ENCODE results near the gene IDH3G. TPM values are rescaled to one million over a fixed set of nuclear protein-coding genes. Genes with fewer than 3 reads are reported as not detected.

The IDH3G gene
- total and polyA plus RNA-seq, 4 donors: 23.3 to 40.9 (median 31.1) TPM

DNA sequence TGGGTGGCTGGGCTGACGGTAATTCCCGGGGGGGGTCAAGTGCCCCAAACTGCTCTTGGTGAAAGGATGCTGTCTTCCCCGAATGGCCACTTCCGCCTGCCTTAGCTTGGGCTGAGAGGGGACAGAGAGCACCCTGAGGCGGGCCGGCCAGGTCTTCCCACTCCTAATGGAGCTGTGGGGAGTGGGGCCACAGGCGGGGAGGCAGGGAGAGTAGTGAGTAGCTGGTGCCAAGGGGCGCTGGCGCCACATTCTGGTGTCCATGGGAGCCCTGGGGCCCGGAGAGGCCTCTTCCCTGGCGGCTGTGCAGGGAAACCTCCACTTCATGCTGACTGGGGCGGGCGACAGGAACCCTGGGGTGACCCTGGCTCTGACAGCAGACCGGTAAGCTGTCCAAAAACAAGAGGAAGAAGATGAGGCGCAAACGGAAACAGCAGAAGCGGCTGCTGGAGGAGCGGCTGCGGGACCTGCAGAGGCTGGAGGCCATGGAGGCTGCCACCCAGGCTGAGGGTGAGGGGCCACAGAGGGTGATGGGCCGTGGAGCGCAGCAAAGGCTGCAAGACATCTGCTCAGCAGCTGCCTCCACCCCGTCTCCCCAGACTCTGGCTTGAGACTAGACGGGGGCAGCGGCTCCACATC is 10.7 kb downstream of the IDH3G start:
- no peak overlapping the region for H3K9ac ChIP-seq (ENCODE audit: low read depth in 1 of 2, low read length in 2 of 2)
- DNase-seq (ENCODE audit: low spot score): no peak

GRCh38 chrX:153782871-153783270 is 11.3 kb downstream of the IDH3G start:
- no peaks in the 10 kb centered on the region for H3K27me3 ChIP-seq (ENCODE audit: control insufficient read depth in 4 of 4, insufficient read depth in 4 of 4, low read length in 3 of 4)
- no peak overlapping the region for H3K27ac ChIP-seq (ENCODE audit: low read depth in 1 of 2, low read length in 2 of 2)
- H3K4me3 ChIP-seq (ENCODE audit: low read depth in 1 of 3, low read length in 3 of 3): no peak overlapping the region
- no peak for DNase-seq (ENCODE audit: low spot score)
- H3K9ac ChIP-seq (ENCODE audit: low read depth in 1 of 2, low read length in 2 of 2): no peak overlapping the region
- 97% methylated on average over 14 of the region's 14 CpGs for WGBS
- H3K9me3 ChIP-seq (ENCODE audit: control insufficient read depth in 4 of 4, low read length in 3 of 4): no peaks in the 10 kb centered on the region
- no peak for TF ChIP-seq RAD21 (IDR thresholded peaks at IDR 0.05)
- H3K36me3 ChIP-seq (ENCODE audit: control insufficient read depth in 4 of 4, insufficient read depth in 3 of 4, low read depth in 1 of 4, low read length in 3 of 4): peaks cover 5 to 24% (median 8%) of the 10 kb centered on the region in 4 donors
- no peaks in the 10 kb centered on the region for H3K4me1 ChIP-seq (ENCODE audit: control insufficient read depth in 4 of 4, insufficient read depth in 4 of 4, low read length in 3 of 4)

More for the DNA sequence above, 10.7 kb downstream of the IDH3G start:
- Histone ChIP-seq H3K9me3 (ENCODE audit: control insufficient read depth in 4 of 4, low read length in 3 of 4) (no peaks in the 10 kb centered on the region), H3K27ac (ENCODE audit: low read depth in 1 of 2, low read length in 2 of 2) (no peak overlapping the region), H3K36me3 (ENCODE audit: control insufficient read depth in 4 of 4, insufficient read depth in 3 of 4, low read depth in 1 of 4, low read length in 3 of 4) (peaks cover 5 to 25% (median 8%) of the 10 kb centered on the region in 4 donors), H3K4me1 (ENCODE audit: control insufficient read depth in 4 of 4, insufficient read depth in 4 of 4, low read length in 3 of 4) (no peaks in the 10 kb centered on the region), H3K27me3 (ENCODE audit: control insufficient read depth in 4 of 4, insufficient read depth in 4 of 4, low read length in 3 of 4) (no peaks in the 10 kb centered on the region), H3K4me3 (ENCODE audit: low read depth in 1 of 3, low read length in 3 of 3) (no peak overlapping the region)
- no peak for TF ChIP-seq RXRA (IDR thresholded peaks at IDR 0.05)
- TF ChIP-seq GABPA (IDR thresholded peaks at IDR 0.05 in 1 of 2, conservative IDR thresholded peaks at IDR 0.05 in 1 of 2): no peak
- no peak for TF ChIP-seq FOXA2 (IDR thresholded peaks at IDR 0.05)
- TF ChIP-seq, protein P1, sequence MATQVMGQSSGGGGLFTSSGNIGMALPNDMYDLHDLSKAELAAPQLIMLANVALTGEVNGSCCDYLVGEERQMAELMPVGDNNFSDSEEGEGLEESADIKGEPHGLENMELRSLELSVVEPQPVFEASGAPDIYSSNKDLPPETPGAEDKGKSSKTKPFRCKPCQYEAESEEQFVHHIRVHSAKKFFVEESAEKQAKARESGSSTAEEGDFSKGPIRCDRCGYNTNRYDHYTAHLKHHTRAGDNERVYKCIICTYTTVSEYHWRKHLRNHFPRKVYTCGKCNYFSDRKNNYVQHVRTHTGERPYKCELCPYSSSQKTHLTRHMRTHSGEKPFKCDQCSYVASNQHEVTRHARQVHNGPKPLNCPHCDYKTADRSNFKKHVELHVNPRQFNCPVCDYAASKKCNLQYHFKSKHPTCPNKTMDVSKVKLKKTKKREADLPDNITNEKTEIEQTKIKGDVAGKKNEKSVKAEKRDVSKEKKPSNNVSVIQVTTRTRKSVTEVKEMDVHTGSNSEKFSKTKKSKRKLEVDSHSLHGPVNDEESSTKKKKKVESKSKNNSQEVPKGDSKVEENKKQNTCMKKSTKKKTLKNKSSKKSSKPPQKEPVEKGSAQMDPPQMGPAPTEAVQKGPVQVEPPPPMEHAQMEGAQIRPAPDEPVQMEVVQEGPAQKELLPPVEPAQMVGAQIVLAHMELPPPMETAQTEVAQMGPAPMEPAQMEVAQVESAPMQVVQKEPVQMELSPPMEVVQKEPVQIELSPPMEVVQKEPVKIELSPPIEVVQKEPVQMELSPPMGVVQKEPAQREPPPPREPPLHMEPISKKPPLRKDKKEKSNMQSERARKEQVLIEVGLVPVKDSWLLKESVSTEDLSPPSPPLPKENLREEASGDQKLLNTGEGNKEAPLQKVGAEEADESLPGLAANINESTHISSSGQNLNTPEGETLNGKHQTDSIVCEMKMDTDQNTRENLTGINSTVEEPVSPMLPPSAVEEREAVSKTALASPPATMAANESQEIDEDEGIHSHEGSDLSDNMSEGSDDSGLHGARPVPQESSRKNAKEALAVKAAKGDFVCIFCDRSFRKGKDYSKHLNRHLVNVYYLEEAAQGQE (IDR thresholded peaks at IDR 0.05): no peak
- TF ChIP-seq JUND (IDR thresholded peaks at IDR 0.05): no peak
- TF ChIP-seq EGR1 (IDR thresholded peaks at IDR 0.05; ENCODE audit: low read depth in 2 of 2): no peak
- no peak for TF ChIP-seq SP1 (IDR thresholded peaks at IDR 0.05)
- TF ChIP-seq, protein P2, sequence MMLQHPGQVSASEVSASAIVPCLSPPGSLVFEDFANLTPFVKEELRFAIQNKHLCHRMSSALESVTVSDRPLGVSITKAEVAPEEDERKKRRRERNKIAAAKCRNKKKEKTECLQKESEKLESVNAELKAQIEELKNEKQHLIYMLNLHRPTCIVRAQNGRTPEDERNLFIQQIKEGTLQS (IDR thresholded peaks at IDR 0.05): no peak
- no peak for TF ChIP-seq TAF1 (conservative IDR thresholded peaks at IDR 0.05)
- no peak for TF ChIP-seq YY1 (IDR thresholded peaks at IDR 0.05)
- TF ChIP-seq RAD21 (IDR thresholded peaks at IDR 0.05): no peak
- WGBS: 80% methylated on average over 24 of the region's 24 CpGs

GRCh38 chrX:153782313-153782712 is 11.9 kb downstream of the IDH3G start:
- no peaks in the 10 kb centered on the region for H3K4me1 ChIP-seq (ENCODE audit: control insufficient read depth in 4 of 4, insufficient read depth in 4 of 4, low read length in 3 of 4)
- no peak for DNase-seq (ENCODE audit: low spot score)
- H3K4me3 ChIP-seq (ENCODE audit: low read depth in 1 of 3, low read length in 3 of 3): no peak overlapping the region
- no peaks in the 10 kb centered on the region for H3K27me3 ChIP-seq (ENCODE audit: control insufficient read depth in 4 of 4, insufficient read depth in 4 of 4, low read length in 3 of 4)
- H3K27ac ChIP-seq (ENCODE audit: low read depth in 1 of 2, low read length in 2 of 2): no peak overlapping the region
- H3K9me3 ChIP-seq (ENCODE audit: control insufficient read depth in 4 of 4, low read length in 3 of 4): no peaks in the 10 kb centered on the region
- H3K9ac ChIP-seq (ENCODE audit: low read depth in 1 of 2, low read length in 2 of 2): no peak overlapping the region
- H3K36me3 ChIP-seq (ENCODE audit: control insufficient read depth in 4 of 4, insufficient read depth in 3 of 4, low read depth in 1 of 4, low read length in 3 of 4): peaks cover 2 to 18% (median 6%) of the 10 kb centered on the region in 4 donors
- WGBS: 68% methylated on average over 11 of the region's 11 CpGs
- TF ChIP-seq, protein P3, sequence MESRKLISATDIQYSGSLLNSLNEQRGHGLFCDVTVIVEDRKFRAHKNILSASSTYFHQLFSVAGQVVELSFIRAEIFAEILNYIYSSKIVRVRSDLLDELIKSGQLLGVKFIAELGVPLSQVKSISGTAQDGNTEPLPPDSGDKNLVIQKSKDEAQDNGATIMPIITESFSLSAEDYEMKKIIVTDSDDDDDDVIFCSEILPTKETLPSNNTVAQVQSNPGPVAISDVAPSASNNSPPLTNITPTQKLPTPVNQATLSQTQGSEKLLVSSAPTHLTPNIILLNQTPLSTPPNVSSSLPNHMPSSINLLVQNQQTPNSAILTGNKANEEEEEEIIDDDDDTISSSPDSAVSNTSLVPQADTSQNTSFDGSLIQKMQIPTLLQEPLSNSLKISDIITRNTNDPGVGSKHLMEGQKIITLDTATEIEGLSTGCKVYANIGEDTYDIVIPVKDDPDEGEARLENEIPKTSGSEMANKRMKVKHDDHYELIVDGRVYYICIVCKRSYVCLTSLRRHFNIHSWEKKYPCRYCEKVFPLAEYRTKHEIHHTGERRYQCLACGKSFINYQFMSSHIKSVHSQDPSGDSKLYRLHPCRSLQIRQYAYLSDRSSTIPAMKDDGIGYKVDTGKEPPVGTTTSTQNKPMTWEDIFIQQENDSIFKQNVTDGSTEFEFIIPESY (IDR thresholded peaks at IDR 0.05): no peak
- TF ChIP-seq TAF1 (conservative IDR thresholded peaks at IDR 0.05) (no peak), EGR1 (IDR thresholded peaks at IDR 0.05; ENCODE audit: low read depth in 2 of 2) (no peak), HNF4G (IDR thresholded peaks at IDR 0.05) (no peak), RAD21 (IDR thresholded peaks at IDR 0.05) (no peak), NR2F2 (IDR thresholded peaks at IDR 0.05) (no peak), GABPA (IDR thresholded peaks at IDR 0.05 in 1 of 2, conservative IDR thresholded peaks at IDR 0.05 in 1 of 2) (no peak), FOXA1 (IDR thresholded peaks at IDR 0.05) (no peak)
- TF ChIP-seq, protein P2 (IDR thresholded peaks at IDR 0.05): no peak
- TF ChIP-seq, protein P1 (IDR thresholded peaks at IDR 0.05): no peak
